GM12878 (cell line): ENCODE results near the gene ING1. TPM values are rescaled to one million over a fixed set of nuclear protein-coding genes. Genes with fewer than 3 reads are reported as not detected.

Experiments
- ATAC-seq: fragments of 200-7000 bp; cut with Tn5 transposase; 3 replicates; pipeline ENCODE4 v1.9.1; 2020; ENCODE audit warnings: mild to moderate bottlenecking, moderate library complexity
- BruUV-seq: library from RNA; stranded (reverse); fragments of 400-500 nt; replicated peaks from 2 replicates; lab custom pipeline; 2021; lab: Mats Ljungman, UMichigan
- CTCF ChIA-PET: fragments of 300-600 bp; sonication (Branson Sonifier 250); formaldehyde crosslinking; extraction: SDS; loops from one replicate; lab custom pipeline; 2021; ENCODE audit warnings: inconsistent platforms; lab: Yijun Ruan, JAX
- POLR2A ChIA-PET: fragments of 350-600 bp; formaldehyde crosslinking; extraction: SDS; loops from one replicate; lab custom pipeline; 2021; ENCODE audit warnings: inconsistent platforms; lab: Charles Lee
- RAD21 ChIA-PET: fragments of 300-600 bp; sonication (Branson Sonifier 250); formaldehyde crosslinking; loops from one replicate; lab custom pipeline; 2023; ENCODE audit warnings: antibody characterized with exemption; ENCODE audit not compliant: unreplicated experiment; lab: Charles Lee
- SMC1A ChIA-PET: fragments of 300-600 bp; sonication (Branson Sonifier 250); formaldehyde crosslinking; loops from one replicate; lab custom pipeline; 2023; ENCODE audit not compliant: unreplicated experiment, uncharacterized antibody; lab: Charles Lee
- DNase-seq: peaks from one replicate; pipeline ENCODE4 v3.0.0-alpha.2; 2011; ENCODE audit warnings: low read depth, low spot score
- FAIRE-seq: peaks from 3 replicates; lab custom pipeline; 2011; peaks lifted over from hg19 to GRCh38; lab: Jason Lieb, UNC
- H2AFZ ChIP-seq: 2 replicates; pipeline ENCODE4 v1.6.0; 2011; ENCODE audit warnings: low read depth, low read length, control low read depth; ENCODE audit not compliant: control insufficient read depth
- H3K27ac ChIP-seq: 2 replicates; pipeline ENCODE4 v1.5.1; 2011; ENCODE audit warnings: control low read depth; ENCODE audit not compliant: control insufficient read depth, insufficient read depth
- H3K27me3 ChIP-seq, 2 experiments: replicated peaks in 1 of 2; 2 replicates each; pipeline versions ENCODE4 v1.6.0 to v1.6.1; 2011; ENCODE audit warnings: low read length in 1 of 2; ENCODE audit not compliant: control insufficient read depth in 2 of 2, insufficient read depth in 2 of 2
- H3K36me3 ChIP-seq, 2 experiments: 2 replicates each; pipeline ENCODE4 v1.5.1; 2011; ENCODE audit warnings: low read length in 1 of 2; ENCODE audit not compliant: control insufficient read depth in 2 of 2, insufficient read depth in 2 of 2
- H3K4me1 ChIP-seq: 2 replicates; pipeline ENCODE4 v1.6.1; 2011; ENCODE audit warnings: mild to moderate bottlenecking, low read length, moderate library complexity, mixed read lengths; ENCODE audit not compliant: control insufficient read depth, insufficient read depth
- H3K4me2 ChIP-seq: 2 replicates; pipeline ENCODE4 v1.6.0; 2011; ENCODE audit warnings: control low read depth; ENCODE audit not compliant: control insufficient read depth, insufficient read depth
- H3K4me3 ChIP-seq: fragments of 200-600 bp; sonication (generic); 2 replicates; pipeline ENCODE4 v1.5.1; 2016
- H3K79me2 ChIP-seq: 2 replicates; pipeline ENCODE4 v1.6.0; 2011; ENCODE audit warnings: low read length; ENCODE audit not compliant: control insufficient read depth, insufficient read depth
- H3K9ac ChIP-seq: 2 replicates; pipeline ENCODE4 v1.8.0; 2011; ENCODE audit warnings: low read length, control low read depth, mixed read lengths; ENCODE audit not compliant: control insufficient read depth, insufficient read depth
- H3K9me3 ChIP-seq: replicated peaks from 3 replicates; pipeline ENCODE4 v1.5.1; 2011; ENCODE audit warnings: mild to moderate bottlenecking, low read length; ENCODE audit not compliant: control insufficient read depth, insufficient read depth
- H4K20me1 ChIP-seq: 2 replicates; pipeline ENCODE4 v1.6.0; 2011; ENCODE audit not compliant: control insufficient read depth, insufficient read depth
- CHD4 ChIP-seq: fragments of 200-600 bp; sonication (generic); IDR thresholded peaks from 2 replicates; pipeline ENCODE4 v1.6.1; 2016; ENCODE audit warnings: mild to moderate bottlenecking
- GATAD2B ChIP-seq: fragments of 450-650 bp; conservative IDR thresholded peaks from 2 replicates; pipeline ENCODE4 v1.6.1; 2017; ENCODE audit warnings: low read depth, mild to moderate bottlenecking, moderate library complexity
- HCFC1 ChIP-seq: fragments of 150-350 bp; IDR thresholded peaks from 2 replicates; pipeline ENCODE4 v1.6.1; 2014; ENCODE audit warnings: low read length
- HSF1 ChIP-seq: fragments of 150-350 bp; IDR thresholded peaks from 2 replicates; pipeline ENCODE4 v1.6.1; 2014; ENCODE audit warnings: mild to moderate bottlenecking, low read depth, low read length
- LARP7 ChIP-seq: fragments of 450-650 bp; IDR thresholded peaks from 2 replicates; pipeline ENCODE4 v1.6.1; 2017; ENCODE audit warnings: mild to moderate bottlenecking
- MTA2 ChIP-seq: fragments of 450-650 bp; IDR thresholded peaks from 2 replicates; pipeline ENCODE4 v1.6.1; 2016; ENCODE audit warnings: low read depth, mild to moderate bottlenecking, moderate library complexity
- NFXL1 ChIP-seq: fragments of 450-650 bp; IDR thresholded peaks from 2 replicates; pipeline ENCODE4 v1.6.1; 2017; ENCODE audit warnings: antibody characterized with exemption, mild to moderate bottlenecking, borderline replicate concordance
- NRF1 ChIP-seq: conservative IDR thresholded peaks from 2 replicates; pipeline ENCODE4 v1.6.1; 2011; ENCODE audit warnings: mild to moderate bottlenecking, low read depth, low read length, improper control_type of control experiment
- RAD51 ChIP-seq: fragments of 450-650 bp; IDR thresholded peaks from 2 replicates; pipeline ENCODE4 v1.6.1; 2016; ENCODE audit warnings: moderate library complexity, mild to moderate bottlenecking, inconsistent platforms
- TBL1XR1 ChIP-seq: IDR thresholded peaks from 2 replicates; pipeline ENCODE4 v1.6.1; 2012; ENCODE audit warnings: low read depth, low read length, improper control_type of control experiment
- TCF12 ChIP-seq: IDR thresholded peaks from 2 replicates; pipeline ENCODE4 v1.6.1; 2011; ENCODE audit warnings: low read depth, mild to moderate bottlenecking, low read length
- YY1 ChIP-seq: IDR thresholded peaks from 2 replicates; pipeline ENCODE4 v1.6.1; 2011; ENCODE audit warnings: low read depth, mild to moderate bottlenecking, low read length
- ZNF24 ChIP-seq: fragments of 450-650 bp; IDR thresholded peaks from 2 replicates; pipeline ENCODE4 v1.6.1; 2017; ENCODE audit warnings: antibody characterized with exemption, mild to moderate bottlenecking
- WGBS: methylation state at CpG from one replicate; pipeline ENCODE4 v1.1.6; 2016; ENCODE audit warnings: low lambda C conversion rate; ENCODE audit not compliant: insufficient replicate concordance, insufficient coverage; ENCODE audit errors: missing lambda C conversion rate; 5-methylcytosine and 5-hydroxymethylcytosine counted together
- in situ Hi-C: fragments of 300-500 bp; cut with MboI; formaldehyde crosslinking; loops from 9 replicates; pipeline ENCODE4 v1.14.3; 2018; ENCODE audit warnings: mixed read lengths
- intact Hi-C: fragments of 100-400 bp; cut with micrococcal nuclease; formaldehyde crosslinking; loops from one replicate; pipeline ENCODE4 v1.14.2; 2022; ENCODE audit not compliant: unreplicated experiment
- polyA plus RNA-seq, 11 experiments: library from polyadenylated mRNA; depleted of rRNA in 4 of 11; unstranded in 6 of 11; stranded (reverse) in 5 of 11; fragments of >200 nt; fragmentation: Nextera tagmentation in 4 of 11; fragmentation: Illumina TruSeq in 1 of 11; extraction: Ambion mirVana in 4 of 11; extraction: Trizol in 1 of 11; gene quantifications; 1 replicate in 1 of 11; 2 replicates in 10 of 11; pipeline versions ENCODE4 v1.2.1 to v1.2.3, GENCODE V29; 2011 to 2016; ENCODE audit warnings: inconsistent platforms in 2 of 11, missing spikeins in 2 of 11, low read depth in 1 of 11
- total RNA-seq, 4 experiments: library from RNA; depleted of rRNA in 3 of 4; stranded (reverse); fragments of >200 nt in 3 of 4; fragmentation: Illumina TruSeq in 1 of 4; extraction: Trizol in 1 of 4; gene quantifications; 2 replicates each; pipeline versions ENCODE4 v1.2.1 to v1.2.3, GENCODE V29; 2013 to 2021
- TF ChIP-seq, protein P1 (sequence below): fragments of 450-650 bp; IDR thresholded peaks from 2 replicates; pipeline ENCODE4 v1.6.1; 2018; ENCODE audit warnings: borderline replicate concordance, mild to moderate bottlenecking; ENCODE audit not compliant: partially characterized antibody
- TF ChIP-seq, protein P2 (sequence below): IDR thresholded peaks from 2 replicates; pipeline ENCODE4 v1.6.1; 2012; ENCODE audit warnings: improper control_type of control experiment, low read depth, low read length; ENCODE audit not compliant: insufficient replicate concordance

ING1 gene
- total and polyA plus RNA-seq, 10 of the 15 experiments (the other 5 are each of a cell fraction or from before 2014, with no cell fraction given): 1.3 to 20.4 (median 13.1) TPM

DNA sequence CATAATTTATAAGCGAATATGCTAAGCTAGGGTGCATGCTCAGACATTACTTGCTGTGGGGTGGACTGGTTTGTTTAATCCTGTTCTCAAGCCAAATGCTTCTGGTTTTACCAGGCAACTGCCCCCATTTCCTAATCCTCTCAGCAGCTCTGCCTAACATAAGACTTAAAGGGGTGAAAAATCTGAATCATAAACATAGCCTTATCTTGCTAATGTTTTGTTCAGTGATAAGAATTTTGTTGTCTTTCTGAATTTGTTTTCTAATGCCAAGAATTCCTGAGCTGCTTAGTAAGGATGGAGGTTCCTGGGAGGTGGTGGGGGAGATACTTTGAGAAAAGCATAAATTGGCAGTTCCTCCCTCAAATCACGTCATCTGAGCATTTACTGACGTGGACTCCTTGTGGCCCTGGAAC, 42.7 kb downstream of the ING1 start (continued):
- TF ChIP-seq, protein P1, sequence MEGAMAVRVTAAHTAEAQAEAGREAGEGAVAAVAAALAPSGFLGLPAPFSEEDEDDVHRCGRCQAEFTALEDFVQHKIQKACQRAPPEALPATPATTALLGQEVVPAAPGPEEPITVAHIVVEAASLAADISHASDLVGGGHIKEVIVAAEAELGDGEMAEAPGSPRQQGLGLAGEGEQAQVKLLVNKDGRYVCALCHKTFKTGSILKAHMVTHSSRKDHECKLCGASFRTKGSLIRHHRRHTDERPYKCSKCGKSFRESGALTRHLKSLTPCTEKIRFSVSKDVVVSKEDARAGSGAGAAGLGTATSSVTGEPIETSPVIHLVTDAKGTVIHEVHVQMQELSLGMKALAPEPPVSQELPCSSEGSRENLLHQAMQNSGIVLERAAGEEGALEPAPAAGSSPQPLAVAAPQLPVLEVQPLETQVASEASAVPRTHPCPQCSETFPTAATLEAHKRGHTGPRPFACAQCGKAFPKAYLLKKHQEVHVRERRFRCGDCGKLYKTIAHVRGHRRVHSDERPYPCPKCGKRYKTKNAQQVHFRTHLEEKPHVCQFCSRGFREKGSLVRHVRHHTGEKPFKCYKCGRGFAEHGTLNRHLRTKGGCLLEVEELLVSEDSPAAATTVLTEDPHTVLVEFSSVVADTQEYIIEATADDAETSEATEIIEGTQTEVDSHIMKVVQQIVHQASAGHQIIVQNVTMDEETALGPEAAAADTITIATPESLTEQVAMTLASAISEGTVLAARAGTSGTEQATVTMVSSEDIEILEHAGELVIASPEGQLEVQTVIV: no peak
- TF ChIP-seq MTA2: no peak
- TF ChIP-seq YY1: no peak
- TF ChIP-seq NRF1: no peak
- TF ChIP-seq, all 136 proteins: peak for 0

- WGBS: 76% methylated on average over 14 of the region's 14 CpGs
- TF ChIP-seq HSF1 (no peak), TCF12 (no peak), HCFC1 (no peak), RAD51 (no peak), ZNF24 (no peak), CHD4 (no peak), TBL1XR1 (no peak), NFXL1 (no peak), GATAD2B (no peak), LARP7 (no peak)
- TF ChIP-seq, protein P2, sequence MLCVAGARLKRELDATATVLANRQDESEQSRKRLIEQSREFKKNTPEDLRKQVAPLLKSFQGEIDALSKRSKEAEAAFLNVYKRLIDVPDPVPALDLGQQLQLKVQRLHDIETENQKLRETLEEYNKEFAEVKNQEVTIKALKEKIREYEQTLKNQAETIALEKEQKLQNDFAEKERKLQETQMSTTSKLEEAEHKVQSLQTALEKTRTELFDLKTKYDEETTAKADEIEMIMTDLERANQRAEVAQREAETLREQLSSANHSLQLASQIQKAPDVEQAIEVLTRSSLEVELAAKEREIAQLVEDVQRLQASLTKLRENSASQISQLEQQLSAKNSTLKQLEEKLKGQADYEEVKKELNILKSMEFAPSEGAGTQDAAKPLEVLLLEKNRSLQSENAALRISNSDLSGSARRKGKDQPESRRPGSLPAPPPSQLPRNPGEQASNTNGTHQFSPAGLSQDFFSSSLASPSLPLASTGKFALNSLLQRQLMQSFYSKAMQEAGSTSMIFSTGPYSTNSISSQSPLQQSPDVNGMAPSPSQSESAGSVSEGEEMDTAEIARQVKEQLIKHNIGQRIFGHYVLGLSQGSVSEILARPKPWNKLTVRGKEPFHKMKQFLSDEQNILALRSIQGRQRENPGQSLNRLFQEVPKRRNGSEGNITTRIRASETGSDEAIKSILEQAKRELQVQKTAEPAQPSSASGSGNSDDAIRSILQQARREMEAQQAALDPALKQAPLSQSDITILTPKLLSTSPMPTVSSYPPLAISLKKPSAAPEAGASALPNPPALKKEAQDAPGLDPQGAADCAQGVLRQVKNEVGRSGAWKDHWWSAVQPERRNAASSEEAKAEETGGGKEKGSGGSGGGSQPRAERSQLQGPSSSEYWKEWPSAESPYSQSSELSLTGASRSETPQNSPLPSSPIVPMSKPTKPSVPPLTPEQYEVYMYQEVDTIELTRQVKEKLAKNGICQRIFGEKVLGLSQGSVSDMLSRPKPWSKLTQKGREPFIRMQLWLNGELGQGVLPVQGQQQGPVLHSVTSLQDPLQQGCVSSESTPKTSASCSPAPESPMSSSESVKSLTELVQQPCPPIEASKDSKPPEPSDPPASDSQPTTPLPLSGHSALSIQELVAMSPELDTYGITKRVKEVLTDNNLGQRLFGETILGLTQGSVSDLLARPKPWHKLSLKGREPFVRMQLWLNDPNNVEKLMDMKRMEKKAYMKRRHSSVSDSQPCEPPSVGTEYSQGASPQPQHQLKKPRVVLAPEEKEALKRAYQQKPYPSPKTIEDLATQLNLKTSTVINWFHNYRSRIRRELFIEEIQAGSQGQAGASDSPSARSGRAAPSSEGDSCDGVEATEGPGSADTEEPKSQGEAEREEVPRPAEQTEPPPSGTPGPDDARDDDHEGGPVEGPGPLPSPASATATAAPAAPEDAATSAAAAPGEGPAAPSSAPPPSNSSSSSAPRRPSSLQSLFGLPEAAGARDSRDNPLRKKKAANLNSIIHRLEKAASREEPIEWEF: no peak
- TF ChIP-seq, all 136 proteins: peak for 0
- Histone ChIP-seq H3K36me3 (no peaks in the 10 kb centered on the region), H3K27me3 (no peaks in the 10 kb centered on the region), H3K9ac (no peak overlapping the region), H4K20me1 (no peaks in the 10 kb centered on the region), H3K27ac (no peak overlapping the region), H3K79me2 (no peaks in the 10 kb centered on the region), H3K4me2 (no peak overlapping the region), H2AFZ (no peak overlapping the region), H3K4me1 (no peaks in the 10 kb centered on the region), H3K9me3 (no peaks in the 10 kb centered on the region; the same call in 2 of the 3 replicates), H3K4me3 (no peak overlapping the region)
- ChIA-PET CTCF (interaction anchor here (0.8 kb wide), 1 partner anchor 24 kb away, joined by 3 read pairs; no protein-coding TSS in a partner anchor), SMC1A (no interaction called here), RAD21 (no interaction called here), POLR2A (no interaction called here)
- FAIRE-seq: no peak
- intact Hi-C loops: no loop called here
- no peak for DNase-seq
- in situ Hi-C loops: no loop called here
- no peak for ATAC-seq
- no TSS peak for BruUV-seq
These were observed 43.8 kb downstream of the ING1 start for GRCh38 chr13:110757296-110757695.
